GM18909 (cell line): ENCODE data around the gene MLC1.

ENCODE experiments used
- ATAC-seq: cut with Tn5 transposase; IDR thresholded peaks from one replicate; pipeline ENCODE4 v1.9.1; 2021; ENCODE audit warnings: mild to moderate bottlenecking; ENCODE audit not compliant: unreplicated experiment, poor library complexity

The MLC1 gene

GRCh38 chr22:50085211-50085972, at the start of gene MLC1:
Gene MLC1 (minus strand): TSS chr22:50085426. CDS start chr22:50084902, 524 bp downstream.
- ATAC-seq: no peak

- ATAC-seq: no peak
Measured at GRCh38 chr22:50134481-50134880, 49.3 kb upstream of the MLC1 start.

GRCh38 chr22:50131894-50132293, 46.7 kb upstream of the MLC1 start:
- ATAC-seq: no peak

GRCh38 chr22:50129121-50129736, 44.0 kb upstream of the MLC1 start:
- ATAC-seq: no peak

- ATAC-seq: no peak
Measured at GRCh38 chr22:50125029-50125428, 39.8 kb upstream of the MLC1 start.

- ATAC-seq: no peak
Measured at GRCh38 chr22:50123119-50123518, 37.9 kb upstream of the MLC1 start.

- no peak for ATAC-seq
Measured at GRCh38 chr22:50121202-50121740, 36.0 kb upstream of the MLC1 start.

DNA sequence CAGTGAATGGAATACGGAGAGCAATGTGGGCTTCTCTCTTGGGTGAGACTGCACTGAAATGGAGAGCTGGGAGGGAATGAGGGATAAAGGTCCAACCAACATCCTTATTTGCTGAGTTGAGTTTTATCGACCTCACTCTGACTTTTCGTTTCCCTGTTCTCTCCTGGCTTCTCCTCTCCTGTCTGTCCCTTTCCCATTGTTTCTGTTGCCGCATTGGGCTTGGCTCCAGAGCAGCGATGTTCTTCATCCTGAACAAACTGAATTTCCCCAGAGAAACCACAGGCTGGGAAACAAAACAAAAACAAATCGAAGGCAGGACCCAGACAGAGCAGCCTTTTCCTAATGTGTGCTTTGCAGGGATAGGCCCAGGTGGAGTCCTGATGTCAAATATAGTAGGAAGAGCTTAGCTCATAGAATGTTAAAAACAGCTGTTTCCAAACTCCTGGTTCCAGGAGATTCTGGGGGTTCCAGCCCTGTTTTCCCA, 34.6 kb upstream of the MLC1 start:
- no peak for ATAC-seq

GRCh38 chr22:50119169-50119767, 34.0 kb upstream of the MLC1 start:
- ATAC-seq: no peak

DNA sequence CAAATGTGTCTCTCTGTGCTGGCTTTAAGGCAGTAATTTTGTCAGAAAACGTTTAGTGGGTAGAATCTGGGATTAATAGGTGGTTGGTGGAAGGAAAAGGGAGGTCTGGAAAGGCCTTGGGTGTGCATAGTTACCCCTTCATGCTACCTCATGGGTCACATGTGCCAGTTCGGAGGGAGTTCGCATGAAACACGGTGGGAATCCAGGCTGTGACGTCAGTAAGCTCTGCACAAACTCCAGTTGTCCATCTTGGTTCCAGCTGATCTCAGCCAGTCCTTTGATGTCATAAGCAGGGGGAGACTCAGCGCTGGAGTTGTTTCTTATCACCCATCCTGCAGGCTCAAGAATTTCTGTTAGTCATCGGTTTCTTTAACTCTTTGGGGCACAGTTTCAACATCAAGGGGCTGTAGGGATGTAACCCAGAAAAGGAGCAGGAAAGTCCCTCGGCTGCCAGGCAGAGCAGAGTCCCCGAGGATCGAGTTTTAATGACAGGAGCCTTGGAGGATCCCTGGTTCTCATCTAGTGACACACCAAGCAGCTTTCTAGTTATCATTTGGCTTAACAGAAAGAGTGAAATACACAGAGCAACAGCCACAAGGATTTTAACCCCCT, 33.4 kb upstream of the MLC1 start:
- no peak for ATAC-seq

DNA sequence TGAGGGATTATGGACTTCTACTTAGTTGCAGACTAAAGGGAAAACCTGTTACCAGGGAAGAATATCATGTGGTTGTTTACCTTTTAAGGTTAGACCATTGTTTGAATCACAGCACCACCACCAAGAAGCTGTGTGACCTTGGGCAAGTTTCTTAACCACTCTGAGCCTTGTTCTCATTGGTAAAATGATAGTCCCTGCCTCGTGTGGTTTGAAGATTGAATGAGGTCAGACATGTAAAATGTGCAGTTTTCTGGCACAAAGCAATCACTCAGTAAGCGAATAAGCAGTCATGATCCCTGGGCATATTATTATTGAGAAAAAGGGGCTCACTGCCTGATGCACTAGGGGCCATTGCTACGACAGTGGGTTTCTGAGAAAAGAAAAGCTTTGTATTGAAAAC, 32.9 kb upstream of the MLC1 start:
- no peak for ATAC-seq

DNA sequence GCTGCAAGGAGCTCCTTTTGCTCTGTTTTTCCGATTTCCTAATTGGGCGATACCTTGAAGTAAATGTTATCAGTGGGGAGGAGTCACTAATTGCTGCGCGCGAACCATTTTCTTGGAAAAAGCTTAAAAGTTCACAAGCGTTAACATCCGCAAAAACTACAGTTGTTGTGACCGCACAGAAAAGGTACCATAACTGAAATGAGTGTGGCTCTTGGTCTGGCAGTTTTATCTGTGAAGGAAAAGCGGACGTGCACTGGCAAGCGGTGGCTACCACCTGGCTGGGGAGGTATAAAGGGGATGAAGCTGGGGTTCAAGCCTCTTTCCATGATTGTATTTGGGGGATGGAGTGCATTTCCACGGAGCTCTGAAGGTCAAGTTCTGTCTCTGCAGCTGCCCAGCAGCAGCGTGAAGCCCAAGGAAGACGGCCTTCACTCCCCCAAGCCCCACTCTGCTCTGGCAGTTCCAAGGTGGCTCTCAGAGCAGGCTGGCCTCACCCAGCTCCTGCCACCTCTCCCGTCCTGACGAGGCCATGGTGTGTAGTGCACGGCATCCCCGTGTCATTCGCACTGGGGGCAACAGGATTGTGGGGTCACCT, 32.0 kb upstream of the MLC1 start:
- ATAC-seq: no peak

GRCh38 chr22:50115693-50116092, 30.5 kb upstream of the MLC1 start:
- ATAC-seq: no peak

DNA sequence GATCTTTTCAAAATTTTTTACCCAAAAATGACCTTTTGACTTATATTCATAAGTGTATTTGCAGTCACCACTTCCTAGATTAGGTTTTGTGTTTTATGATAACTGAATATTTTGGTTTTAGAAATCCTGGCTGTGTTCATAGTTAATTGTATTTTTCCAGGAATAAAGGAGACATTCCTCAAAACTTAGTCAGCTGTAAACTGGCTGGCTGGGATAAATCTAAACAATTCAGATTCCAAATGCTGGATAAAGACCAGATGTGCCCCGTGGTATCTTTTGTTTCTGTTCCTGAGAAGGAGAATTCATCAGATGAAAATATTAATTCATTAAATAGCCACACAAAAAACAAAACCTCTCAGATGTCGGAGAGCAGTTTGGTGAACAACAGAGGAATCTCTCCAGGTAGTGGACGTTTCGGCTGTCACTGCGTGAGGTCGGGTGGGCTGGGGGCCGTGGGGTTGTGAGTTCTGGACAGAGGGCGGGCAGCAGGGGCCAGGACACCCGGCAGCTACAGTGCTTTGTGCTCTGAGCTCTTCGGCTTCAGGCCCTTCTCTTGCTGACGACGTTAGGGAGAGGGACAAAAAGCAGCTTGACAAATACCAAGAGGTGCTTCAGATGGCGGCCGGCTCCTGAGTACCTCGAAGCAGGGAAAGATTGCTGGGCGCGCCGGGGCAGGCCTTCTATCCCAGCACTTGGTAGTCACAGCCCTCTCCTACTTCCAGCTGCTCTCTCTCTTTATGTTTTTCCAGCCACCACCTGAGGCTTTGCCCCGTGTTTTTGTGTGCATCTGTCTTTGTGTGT, 29.2 kb upstream of the MLC1 start:
- ATAC-seq: no peak

- no peak for ATAC-seq
Measured at GRCh38 chr22:50112151-50113118, 27.2 kb upstream of the MLC1 start.

DNA sequence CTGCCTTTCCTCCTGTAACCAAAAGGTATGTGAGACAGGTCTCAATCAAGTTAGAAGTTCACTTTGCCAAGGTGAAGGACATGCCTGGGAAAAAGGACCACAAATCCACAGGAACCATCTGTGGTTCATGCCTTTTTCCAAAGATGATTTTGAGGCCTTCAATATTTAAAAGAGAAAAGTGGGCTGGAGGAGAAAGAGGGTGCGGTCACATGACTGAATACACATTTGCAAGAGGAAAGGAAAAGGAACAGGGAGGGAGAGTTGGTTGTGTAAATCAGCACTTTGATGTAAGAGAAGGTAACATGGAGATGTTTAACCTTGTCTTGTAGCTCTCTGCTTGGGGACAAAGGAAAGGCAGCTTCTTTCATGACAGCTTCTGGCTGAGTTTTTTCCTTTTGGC, 25.8 kb upstream of the MLC1 start:
- ATAC-seq: no peak

DNA sequence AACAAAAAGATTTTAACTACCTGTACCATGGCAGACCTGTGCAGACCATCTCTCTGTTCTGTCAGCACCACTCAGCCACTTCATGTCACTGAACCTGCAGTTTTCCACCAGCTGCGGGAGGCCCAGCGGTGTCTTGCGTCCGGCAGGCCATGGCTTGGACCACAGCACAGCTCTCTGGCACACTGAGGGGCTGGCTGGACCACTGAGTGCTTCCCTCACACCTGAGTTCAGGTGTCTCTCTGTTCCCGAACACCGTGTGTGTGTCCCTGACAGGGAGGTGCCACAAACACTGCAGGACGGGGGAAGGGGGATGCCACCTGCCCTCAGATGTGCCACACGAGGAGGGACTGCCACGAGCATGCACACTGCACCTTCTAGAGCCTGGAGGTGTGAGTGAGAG, 22.3 kb upstream of the MLC1 start:
- no peak for ATAC-seq
